SK-N-DZ (cell line): Measurements from ENCODE around the gene S100A8. TPM values are rescaled to one million over a fixed set of nuclear protein-coding genes. Genes with fewer than 3 reads are reported as not detected.
A peak's percentile ranks its signal among the peaks of the same experiment; 100 is the strongest.
"Not testable (repeated sequence)": the region's sequence is repeated elsewhere in the genome, so short reads cannot be mapped to it uniquely, and the experiment has no call there.

ENCODE experiments used
- DNase-seq: peaks from one replicate; pipeline ENCODE4 v3.0.0-alpha.2; 2015; ENCODE audit warnings: low spot score
- polyA plus RNA-seq, 2 experiments: library from polyadenylated mRNA; depleted of rRNA; stranded (reverse); fragments of >200 nt; gene quantifications; 2 replicates each; pipeline ENCODE4 v1.2.3, GENCODE V29; 2014

S100A8 gene
- not detected in 2 replicates for polyA plus RNA-seq (2014; cell fraction: cytosol; rRNA removed)
- not detected in 2 replicates for polyA plus RNA-seq (2014; cell fraction: nucleus; rRNA removed)

- DNase-seq = no peak
Observed at GRCh38 chr1:153390938-153391710, at the start of gene S100A8. S100A8 (minus strand) TSS chr1:153391073; CDS start chr1:153390535, 538 bp downstream.

DNA sequence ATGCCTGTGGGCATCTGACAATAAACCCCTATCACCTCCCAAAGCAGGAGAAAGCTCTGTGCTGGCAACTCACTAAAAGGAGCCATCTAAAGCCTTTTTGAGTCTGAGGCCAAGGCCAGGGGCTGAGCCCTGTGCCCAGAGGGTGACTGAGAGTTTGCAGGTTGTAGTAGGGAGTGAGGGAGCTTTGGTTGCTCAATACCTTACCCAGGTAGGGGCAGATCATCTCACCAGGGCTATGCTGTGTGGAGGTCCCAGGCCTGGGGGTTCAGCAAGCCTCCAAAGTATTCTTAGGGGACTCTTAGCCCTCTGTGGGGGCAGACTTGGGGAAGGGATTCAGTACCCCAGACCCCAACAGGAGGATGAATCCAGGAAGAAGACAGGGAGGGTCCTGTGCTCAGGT, 48.4 kb upstream of the S100A8 start:
- DNase-seq = no peak

GRCh38 chr1:153438599-153438998, 47.7 kb upstream of the S100A8 start:
- no peak for DNase-seq

DNA sequence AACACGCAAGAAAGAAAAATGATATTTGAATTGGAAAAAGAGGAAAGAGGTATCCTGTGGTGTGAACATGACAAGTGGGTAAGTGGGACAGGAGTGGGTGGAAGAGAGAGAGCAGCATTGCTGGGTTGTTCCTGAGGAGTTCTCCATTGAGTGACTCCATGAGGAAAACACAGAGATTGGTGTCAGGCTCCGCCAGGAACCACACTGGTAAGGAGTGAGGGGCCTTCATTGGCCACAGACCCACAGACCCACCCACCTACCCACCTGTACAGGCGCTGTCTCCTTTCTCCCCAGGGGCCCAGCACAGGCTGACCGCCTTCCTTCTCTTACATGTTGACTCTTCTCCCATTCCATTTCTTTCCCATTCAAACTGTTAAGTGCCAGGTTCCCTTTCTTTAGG, 46.4 kb upstream of the S100A8 start:
- no peak for DNase-seq

- no peak for DNase-seq
Observed at GRCh38 chr1:153434746-153435455, 44.0 kb upstream of the S100A8 start.

DNA sequence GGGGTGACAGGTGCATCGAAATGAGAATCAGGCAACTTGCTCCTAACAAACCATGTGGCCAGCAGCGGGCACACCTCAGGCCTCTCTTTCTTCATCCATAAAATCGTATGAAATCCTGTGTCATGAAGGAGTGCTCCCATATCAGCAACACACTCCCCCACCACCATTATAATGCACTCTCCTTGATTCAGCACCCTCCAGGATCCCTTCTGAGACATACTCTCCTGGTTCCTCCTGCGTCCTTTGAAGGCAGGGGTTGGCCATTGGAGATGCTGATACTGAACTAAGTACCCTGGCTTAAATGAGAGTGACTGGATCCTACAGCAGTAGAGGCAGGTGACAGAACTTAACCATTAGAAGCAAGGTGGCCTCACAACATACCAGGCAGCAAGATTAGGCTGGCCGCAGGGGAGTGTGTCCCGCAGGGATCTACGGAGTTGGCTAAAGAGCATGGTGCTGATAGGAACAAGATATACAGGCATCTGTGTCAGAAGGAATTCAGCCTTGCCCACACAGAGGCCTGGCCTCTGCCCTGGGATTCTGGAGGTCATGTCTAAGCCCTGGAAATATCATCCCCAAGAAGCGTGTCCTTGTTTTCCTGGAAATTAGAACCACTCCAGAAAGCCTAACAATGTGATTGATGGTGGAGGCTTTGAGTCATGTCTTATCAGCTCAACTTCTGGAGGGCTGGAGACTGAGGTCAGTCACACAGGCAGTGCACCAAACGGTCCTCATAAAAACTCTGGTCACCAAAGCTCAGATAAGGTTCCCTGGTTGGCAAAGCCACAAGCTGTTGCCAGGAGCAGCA, 42.2 kb upstream of the S100A8 start:
- DNase-seq = no peak

DNA sequence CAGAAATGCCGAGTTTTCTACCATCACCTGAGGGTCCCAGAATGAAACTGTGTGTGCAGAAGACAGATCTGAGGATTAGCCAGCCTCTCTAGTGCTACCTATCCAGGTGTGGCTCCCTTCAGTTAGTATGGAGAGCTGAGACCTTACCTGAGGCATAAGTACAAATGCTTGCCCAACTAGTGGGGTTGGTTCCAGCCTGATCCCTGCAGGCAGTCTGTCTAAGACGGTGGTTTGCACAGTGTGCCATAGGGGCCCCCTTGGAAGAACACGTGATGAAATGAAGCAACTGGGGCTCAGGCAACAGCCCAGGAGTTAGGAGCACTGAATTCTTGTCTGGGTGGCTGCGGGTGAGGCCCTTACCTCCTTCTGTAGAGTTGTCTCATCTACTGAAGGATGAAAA, 41.1 kb upstream of the S100A8 start:
- no peak for DNase-seq

DNA sequence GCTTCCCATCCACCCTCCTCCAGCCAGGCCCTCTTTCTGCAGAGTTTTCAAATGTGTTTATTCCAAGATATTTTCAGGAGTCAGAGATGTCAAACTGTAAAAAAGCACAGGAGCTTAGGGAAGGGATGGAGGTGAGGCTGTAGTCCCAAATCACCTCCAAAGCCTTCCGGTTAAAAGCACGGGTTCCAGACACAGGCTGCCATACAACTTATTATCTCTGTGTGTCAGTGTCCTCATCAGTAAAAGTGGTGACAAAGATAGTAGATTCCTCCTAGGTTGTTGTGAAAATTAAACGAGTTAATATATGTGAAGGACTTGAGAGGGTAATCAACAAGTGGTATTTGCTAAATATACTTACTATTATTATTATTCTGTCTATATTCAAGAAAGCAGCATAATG, 40.6 kb upstream of the S100A8 start:
- no peak for DNase-seq

DNA sequence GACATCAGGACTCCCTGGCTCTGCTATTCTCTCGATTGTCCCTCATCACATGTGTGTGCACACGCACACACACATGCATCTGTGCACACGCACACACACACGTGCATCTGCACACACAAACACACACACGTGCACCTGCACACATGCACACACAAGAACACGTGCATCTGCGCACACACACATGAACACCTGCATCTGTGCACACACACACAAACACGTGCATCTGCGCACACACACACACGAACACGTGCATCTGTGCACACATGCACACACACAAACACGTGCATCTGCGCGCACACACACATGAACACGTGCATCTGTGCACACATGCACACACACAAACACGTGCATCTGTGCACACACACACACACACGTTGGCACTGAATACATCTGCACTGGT, 40.1 kb upstream of the S100A8 start:
- no peak for DNase-seq

- no peak for DNase-seq
Observed at GRCh38 chr1:153430561-153430960, 39.7 kb upstream of the S100A8 start.

GRCh38 chr1:153430166-153430553, 39.3 kb upstream of the S100A8 start:
- DNase-seq = no peak

DNA sequence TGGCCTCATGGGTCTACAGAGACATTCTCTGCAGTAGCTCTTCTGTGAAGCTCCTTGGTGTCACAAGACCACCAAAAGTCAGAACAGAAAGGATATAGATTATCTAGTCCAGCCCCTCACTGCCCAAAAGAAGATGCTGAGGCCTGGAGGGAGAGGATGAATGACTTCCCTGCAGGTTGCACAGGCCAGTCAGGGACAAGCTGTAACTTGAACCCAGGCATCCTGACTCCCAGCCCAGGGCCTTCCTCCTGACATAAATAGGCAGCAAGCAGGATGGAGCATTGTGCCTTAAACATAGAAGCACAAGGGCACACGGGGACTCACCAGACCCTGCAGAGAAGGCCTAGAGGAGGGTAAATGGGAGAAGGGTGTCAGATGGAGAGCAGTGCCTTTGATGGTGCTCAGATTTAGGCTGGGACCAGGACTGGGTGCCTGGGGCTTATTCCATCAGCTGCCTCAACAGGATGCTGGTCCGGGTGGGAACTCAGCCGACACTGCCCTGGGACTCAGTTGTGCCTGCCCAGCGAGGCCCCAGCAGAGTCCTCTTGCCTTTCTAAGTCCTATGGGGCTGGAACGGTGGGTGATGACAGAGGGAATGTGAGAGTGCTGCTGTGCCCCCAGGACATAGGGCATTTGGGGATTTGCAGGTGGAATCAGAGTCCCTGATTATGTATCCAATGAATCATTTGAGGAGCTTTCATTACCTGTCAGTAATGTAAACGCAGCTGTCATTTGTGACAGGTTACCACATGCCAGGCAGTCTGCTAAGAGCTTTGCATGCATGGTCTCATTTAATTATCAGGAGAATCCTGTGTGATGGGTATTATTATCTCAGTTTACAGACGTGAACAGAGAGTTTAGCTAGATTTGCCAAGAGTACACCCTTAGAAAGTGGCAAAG, 38.6 kb upstream of the S100A8 start:
- no peak for DNase-seq

- DNase-seq = no peak
Observed at GRCh38 chr1:153428791-153429190, 37.9 kb upstream of the S100A8 start.

GRCh38 chr1:153428073-153428638, 37.3 kb upstream of the S100A8 start:
- DNase-seq = no peak

GRCh38 chr1:153426809-153427208, 35.9 kb upstream of the S100A8 start:
- DNase-seq = no peak

DNA sequence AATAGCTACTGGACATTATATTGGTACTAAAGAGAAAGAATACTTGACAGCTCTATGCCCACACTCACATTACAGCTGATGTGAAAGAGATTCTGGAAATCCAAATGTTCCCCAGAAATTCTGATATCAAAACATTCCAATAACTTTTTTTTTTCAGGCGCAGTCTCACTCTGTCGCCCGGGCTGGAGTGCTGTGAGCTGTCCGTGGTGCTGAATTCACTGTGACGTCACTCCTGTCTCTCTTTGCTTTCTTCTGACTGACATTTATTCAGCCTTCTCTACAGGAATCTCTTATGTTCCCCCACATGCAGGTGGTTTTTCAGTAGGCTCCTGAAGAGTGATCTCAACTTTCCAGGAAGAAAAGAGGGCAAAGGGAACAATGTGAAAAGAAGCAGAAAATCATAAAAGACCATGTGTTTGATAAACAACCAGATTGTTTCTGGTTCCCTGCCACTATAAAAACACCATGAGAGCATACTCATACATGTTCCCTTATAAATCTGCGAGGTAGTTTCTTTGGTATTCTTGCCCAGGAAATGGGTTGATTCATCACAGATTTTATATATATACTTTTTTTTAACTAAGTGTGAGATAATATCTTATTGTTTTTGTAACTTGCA, 31.7 kb upstream of the S100A8 start:
- DNase-seq = peak; percentile 28

GRCh38 chr1:153420306-153420705, 29.4 kb upstream of the S100A8 start:
- DNase-seq = no peak

GRCh38 chr1:153419436-153419793, 28.5 kb upstream of the S100A8 start:
- not testable (repeated sequence) for DNase-seq

GRCh38 chr1:153418758-153419435, 28.0 kb upstream of the S100A8 start:
- DNase-seq = not testable (repeated sequence)
